ENCODE results near the gene LRRC70.

GRCh38 chr5:62575489-62575888 is 3.1 kb upstream of the LRRC70 start:
- TF ChIP-seq CTCF (IDR thresholded peaks at IDR 0.05) (no peak), EZH2 (IDR thresholded peaks at IDR 0.05) (no peak), EZH2phosphoT487 (IDR thresholded peaks at IDR 0.05) (no peak)

Data from neural progenitor cell (in vitro differentiated cells).